PFSK-1 (cell line): ENCODE data around the gene TPGS1.

Experiments used
- FOXP2 ChIP-seq: optimal IDR thresholded peaks from 2 replicates; pipeline ENCODE3; 2011; ENCODE audit warnings: borderline replicate concordance, control low read depth, inconsistent platforms; ENCODE audit not compliant: insufficient read depth; ENCODE audit errors: extremely low read length, extremely low read depth
- POLR2AphosphoS5 ChIP-seq: IDR thresholded peaks from 2 replicates; pipeline ENCODE4 v1.6.1; 2012; ENCODE audit warnings: low read depth, mild to moderate bottlenecking, control low read depth, low read length, moderate library complexity
- SIN3A ChIP-seq: IDR thresholded peaks from 2 replicates; pipeline ENCODE4 v1.6.1; 2012; ENCODE audit warnings: mild to moderate bottlenecking, low read length, moderate library complexity, borderline replicate concordance; ENCODE audit not compliant: insufficient read depth
- TAF1 ChIP-seq: IDR thresholded peaks from 2 replicates; pipeline ENCODE4 v1.6.1; 2012; ENCODE audit warnings: low read length, control low read depth, borderline replicate concordance; ENCODE audit not compliant: insufficient read depth
- TF ChIP-seq, protein P1 (sequence below), 2 experiments: IDR thresholded peaks; 2 replicates each; pipeline versions ENCODE4 v1.6.1 to v1.8.0; 2011 to 2012; ENCODE audit warnings: low read depth in 2 of 2, low read length in 2 of 2, control low read depth in 1 of 2, inconsistent platforms in 1 of 2, mild to moderate bottlenecking in 1 of 2, moderate library complexity in 1 of 2; ENCODE audit not compliant: insufficient read depth in 1 of 2

The TPGS1 gene

DNA sequence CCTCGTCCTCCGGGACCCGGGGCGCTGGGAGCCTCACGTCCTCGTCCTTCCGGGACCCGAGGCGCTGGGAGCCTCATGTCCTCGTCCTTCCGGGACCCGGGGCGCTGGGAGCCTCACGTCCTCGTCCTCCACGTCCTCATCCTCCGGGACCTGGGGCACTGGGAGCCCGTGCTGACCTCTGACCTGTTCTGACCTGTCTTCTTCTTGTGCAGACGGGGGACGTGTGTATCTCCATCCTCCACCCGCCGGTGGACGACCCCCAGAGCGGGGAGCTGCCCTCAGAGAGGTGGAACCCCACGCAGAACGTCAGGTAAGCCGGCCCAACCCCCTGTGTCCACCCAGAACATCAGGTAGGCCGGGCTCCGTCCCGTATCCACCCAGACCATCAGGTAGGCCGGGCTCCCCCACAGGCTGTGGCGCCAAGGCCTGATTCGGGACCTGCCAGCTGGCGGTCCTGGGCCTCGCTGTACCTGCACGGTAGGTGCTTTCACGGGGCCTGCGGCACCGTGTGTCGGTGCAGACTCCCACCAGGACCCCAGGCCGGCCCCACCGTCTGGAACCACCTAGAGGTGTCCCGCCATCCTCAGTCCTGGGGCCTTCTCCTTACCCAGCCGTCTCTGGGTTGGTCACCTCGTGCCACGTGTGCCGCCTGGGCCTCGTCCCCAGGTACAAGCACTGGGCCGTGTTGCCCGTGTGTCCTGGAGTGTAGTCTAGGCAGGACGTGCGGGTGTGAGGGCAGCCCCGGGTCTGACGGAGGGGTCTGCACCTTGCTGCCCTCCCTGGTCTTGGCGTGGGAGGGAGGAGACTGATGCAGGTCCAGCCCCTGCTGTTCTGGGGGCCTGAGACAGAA is 29.0 kb downstream of the TPGS1 start:
- TF ChIP-seq SIN3A, result no peak
- no peak for TF ChIP-seq POLR2AphosphoS5

DNA sequence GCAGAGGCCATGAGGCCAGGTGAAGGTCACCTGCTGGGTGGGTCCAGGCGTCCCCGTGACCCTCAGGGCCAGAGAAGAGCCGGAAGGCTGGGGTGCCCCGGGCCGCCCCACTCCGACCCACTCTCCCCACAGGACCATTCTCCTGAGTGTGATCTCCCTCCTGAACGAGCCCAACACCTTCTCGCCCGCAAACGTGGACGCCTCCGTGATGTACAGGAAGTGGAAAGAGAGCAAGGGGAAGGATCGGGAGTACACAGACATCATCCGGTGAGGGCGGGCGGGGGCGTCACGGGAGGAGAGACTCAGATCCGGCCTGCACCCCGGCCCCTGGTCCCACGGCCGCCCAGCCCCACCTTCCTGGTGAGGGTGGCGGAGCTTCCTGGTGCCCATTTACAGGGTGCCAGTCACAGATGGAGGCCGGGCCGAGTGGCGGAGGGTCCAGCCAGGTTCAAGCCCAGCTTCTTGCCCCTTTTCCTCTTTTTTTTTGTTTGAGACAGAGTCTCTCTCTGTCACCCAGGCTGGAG is 29.6 kb downstream of the TPGS1 start:
- TF ChIP-seq, protein P1, sequence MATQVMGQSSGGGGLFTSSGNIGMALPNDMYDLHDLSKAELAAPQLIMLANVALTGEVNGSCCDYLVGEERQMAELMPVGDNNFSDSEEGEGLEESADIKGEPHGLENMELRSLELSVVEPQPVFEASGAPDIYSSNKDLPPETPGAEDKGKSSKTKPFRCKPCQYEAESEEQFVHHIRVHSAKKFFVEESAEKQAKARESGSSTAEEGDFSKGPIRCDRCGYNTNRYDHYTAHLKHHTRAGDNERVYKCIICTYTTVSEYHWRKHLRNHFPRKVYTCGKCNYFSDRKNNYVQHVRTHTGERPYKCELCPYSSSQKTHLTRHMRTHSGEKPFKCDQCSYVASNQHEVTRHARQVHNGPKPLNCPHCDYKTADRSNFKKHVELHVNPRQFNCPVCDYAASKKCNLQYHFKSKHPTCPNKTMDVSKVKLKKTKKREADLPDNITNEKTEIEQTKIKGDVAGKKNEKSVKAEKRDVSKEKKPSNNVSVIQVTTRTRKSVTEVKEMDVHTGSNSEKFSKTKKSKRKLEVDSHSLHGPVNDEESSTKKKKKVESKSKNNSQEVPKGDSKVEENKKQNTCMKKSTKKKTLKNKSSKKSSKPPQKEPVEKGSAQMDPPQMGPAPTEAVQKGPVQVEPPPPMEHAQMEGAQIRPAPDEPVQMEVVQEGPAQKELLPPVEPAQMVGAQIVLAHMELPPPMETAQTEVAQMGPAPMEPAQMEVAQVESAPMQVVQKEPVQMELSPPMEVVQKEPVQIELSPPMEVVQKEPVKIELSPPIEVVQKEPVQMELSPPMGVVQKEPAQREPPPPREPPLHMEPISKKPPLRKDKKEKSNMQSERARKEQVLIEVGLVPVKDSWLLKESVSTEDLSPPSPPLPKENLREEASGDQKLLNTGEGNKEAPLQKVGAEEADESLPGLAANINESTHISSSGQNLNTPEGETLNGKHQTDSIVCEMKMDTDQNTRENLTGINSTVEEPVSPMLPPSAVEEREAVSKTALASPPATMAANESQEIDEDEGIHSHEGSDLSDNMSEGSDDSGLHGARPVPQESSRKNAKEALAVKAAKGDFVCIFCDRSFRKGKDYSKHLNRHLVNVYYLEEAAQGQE (IDR thresholded peaks at IDR 0.05; ENCODE audit: insufficient read depth in 1 of 2, low read depth in 2 of 2, low read length in 2 of 2), result no peak
- TF ChIP-seq POLR2AphosphoS5 (no peak), FOXP2 (no peak), TAF1 (no peak), SIN3A (no peak)

DNA sequence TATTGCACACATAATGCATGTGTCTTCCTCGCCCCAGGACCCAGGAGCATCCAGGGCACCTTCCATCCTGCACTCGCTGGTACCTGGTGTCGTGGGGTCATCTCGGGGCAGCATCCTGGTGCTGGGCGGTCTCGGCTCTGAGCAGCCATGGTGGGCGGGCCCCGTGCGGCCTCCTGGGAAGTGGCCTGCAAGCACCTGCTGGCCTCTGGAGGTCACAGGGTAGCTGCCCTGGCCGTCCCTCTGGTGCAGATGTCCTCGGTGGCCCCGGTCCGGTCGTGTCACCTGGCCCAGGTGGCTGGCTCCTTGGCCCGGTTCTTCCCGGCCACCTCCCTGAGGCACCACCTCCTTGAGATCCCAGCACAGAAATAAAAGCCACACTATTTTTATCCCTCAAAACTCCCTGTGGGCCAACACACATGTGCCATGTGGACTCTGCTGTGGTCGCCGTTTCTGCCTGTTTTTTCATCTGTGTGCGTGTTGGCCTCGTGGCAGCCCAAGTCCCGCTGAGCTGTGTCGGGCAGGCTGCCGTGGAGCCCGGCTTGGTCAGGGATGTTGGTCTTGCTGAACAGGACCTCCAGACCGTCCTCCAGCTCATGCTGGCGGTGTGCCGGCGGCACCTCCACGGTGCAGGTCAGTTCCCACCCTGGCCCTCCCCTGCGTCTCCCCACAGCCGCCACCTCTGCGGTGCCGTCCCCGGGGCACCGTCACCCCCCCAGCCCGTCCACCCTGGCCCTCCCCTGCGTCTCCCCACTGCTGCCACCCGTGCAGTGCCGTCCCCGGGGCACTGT is 31.5 kb downstream of the TPGS1 start:
- TF ChIP-seq TAF1 (no peak), POLR2AphosphoS5 (no peak), SIN3A (no peak), FOXP2 (no peak)
- TF ChIP-seq, protein P1 (IDR thresholded peaks at IDR 0.05; ENCODE audit: insufficient read depth in 1 of 2, low read depth in 2 of 2, low read length in 2 of 2), result no peak

DNA sequence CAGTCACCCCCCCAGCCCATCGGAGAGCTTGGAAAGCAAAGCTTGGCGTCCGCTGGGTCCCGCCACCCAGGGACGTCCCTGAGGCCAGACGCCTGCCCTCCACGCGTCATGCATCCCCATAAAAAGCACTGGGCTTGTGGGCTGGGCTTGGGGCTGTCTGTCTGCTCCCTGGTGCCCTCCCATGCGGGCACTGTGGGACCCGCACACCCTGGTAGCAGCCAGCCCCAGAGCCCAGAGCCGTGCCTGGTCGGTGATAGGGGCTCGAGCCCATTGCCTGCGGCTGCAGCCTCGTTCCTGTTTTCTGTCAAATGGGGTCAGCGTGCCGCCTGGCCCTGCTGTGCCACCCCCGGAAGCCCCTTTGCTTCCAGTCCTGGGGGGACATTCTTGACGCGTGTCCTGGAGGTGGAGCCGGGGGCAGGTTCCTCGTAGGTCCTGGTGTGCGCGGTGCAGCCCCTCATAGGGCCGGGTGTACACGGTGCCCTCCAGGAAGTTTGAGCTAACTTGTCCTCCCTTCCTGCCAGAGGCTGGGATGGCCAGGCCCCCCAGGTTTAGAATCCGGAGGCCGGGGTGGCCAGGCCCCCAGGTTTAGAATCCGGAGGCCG is 32.2 kb downstream of the TPGS1 start:
- TF ChIP-seq POLR2AphosphoS5 (no peak), FOXP2 (no peak), SIN3A (no peak), TAF1 (no peak)
- TF ChIP-seq, protein P1 (IDR thresholded peaks at IDR 0.05; ENCODE audit: insufficient read depth in 1 of 2, low read depth in 2 of 2, low read length in 2 of 2), result no peak

DNA sequence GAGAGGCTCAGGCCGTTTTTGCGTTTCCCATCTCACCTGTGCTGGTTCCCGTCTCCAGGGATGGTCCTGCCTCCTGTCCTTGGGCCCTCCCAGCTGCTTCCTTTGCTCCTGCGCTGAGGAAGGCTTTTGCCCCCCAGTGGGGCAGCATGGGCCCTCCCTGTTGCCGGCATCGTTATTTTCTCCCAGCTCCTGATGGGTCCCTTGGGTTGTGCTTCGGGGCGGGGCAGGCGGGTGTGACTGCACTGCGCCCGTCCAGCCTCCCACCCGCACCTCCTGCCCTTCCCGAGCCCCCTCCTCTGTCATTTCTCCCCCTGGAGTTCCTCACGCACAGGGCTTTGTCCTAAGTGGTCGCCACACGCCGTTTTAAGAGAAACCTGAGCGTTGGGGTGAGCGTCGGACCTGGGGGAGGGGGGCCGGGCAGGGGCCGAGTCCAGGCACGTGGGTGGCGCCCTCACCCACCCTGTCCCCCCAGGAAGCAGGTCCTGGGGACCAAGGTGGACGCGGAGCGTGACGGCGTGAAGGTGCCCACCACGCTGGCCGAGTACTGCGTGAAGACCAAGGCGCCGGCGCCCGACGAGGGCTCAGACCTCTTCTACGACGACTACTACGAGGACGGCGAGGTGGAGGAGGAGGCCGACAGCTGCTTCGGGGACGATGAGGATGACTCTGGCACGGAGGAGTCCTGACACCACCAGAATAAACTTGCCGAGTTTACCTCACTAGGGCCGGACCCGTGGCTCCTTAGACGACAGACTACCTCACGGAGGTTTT is 33.8 kb downstream of the TPGS1 start:
- TF ChIP-seq TAF1, result no peak
- TF ChIP-seq SIN3A, result no peak
- TF ChIP-seq FOXP2, result no peak
- TF ChIP-seq, protein P1 (IDR thresholded peaks at IDR 0.05; ENCODE audit: insufficient read depth in 1 of 2, low read depth in 2 of 2, low read length in 2 of 2), result no peak
- TF ChIP-seq POLR2AphosphoS5, result no peak
